Muscle of leg (tissue), 11 donors: ENCODE results near the gene CUEDC1. TPM values are rescaled to one million over a fixed set of nuclear protein-coding genes. Genes with fewer than 3 reads are reported as not detected.
"Not testable (repeated sequence)": the region's sequence is repeated elsewhere in the genome, so short reads cannot be mapped to it uniquely, and the experiment has no call there.

Source experiments
- DNase-seq: peaks from one replicate; pipeline ENCODE4 v3.0.0; 2013
- H3K27ac ChIP-seq: one replicate; pipeline ENCODE4 v1.5.1; 2013; ENCODE audit warnings: mild to moderate bottlenecking, low read length, control low read depth
- H3K27me3 ChIP-seq: one replicate; pipeline ENCODE4 v1.6.1; 2013; ENCODE audit warnings: low read length; ENCODE audit not compliant: control insufficient read depth, insufficient read depth
- H3K36me3 ChIP-seq: one replicate; pipeline ENCODE4 v1.6.1; 2013; ENCODE audit warnings: low read length; ENCODE audit not compliant: control insufficient read depth, insufficient read depth
- H3K4me1 ChIP-seq: one replicate; pipeline ENCODE4 v1.6.1; 2013; ENCODE audit warnings: low read length; ENCODE audit not compliant: control insufficient read depth, insufficient read depth
- H3K4me3 ChIP-seq: one replicate; pipeline ENCODE4 v1.5.1; 2013; ENCODE audit warnings: low read length, control low read depth
- H3K9me3 ChIP-seq: replicated peaks from 2 replicates; pipeline ENCODE4 v1.6.1; 2013; ENCODE audit warnings: low read depth, low read length; ENCODE audit not compliant: control insufficient read depth
- WGBS: methylation state at CpG from one replicate; pipeline ENCODE4 v1.1.5; 2013; ENCODE audit warnings: missing lambda C conversion rate; ENCODE audit not compliant: insufficient coverage; 5-methylcytosine and 5-hydroxymethylcytosine counted together
- polyA plus RNA-seq, 8 donors: library from polyadenylated mRNA; unstranded; fragments of 120-200 nt; gene quantifications; one replicate each; pipeline versions ENCODE4 v1.2.1 to v1.2.3, GENCODE V29; 2013; ENCODE audit warnings: inconsistent platforms in 1 of 8, low replicate concordance in 1 of 8; ENCODE audit not compliant: insufficient read length in 8 of 8, insufficient read depth in 1 of 8
- total RNA-seq: library from RNA; stranded (reverse); fragments of 120-200 nt; gene quantifications from one replicate; pipeline ENCODE4 v1.2.4, GENCODE V29; 2013

CUEDC1 gene
- total and polyA plus RNA-seq, 9 donors: 13.2 to 59.3 (median 51.8) TPM

- H3K36me3 ChIP-seq: peaks cover 12% of the 10 kb centered on the region
- no peaks in the 10 kb centered on the region for H3K27me3 ChIP-seq
- no peak overlapping the region for H3K4me3 ChIP-seq
- H3K27ac ChIP-seq: peak overlapping the region; percentile 53
- H3K9me3 ChIP-seq: no peaks in the 10 kb centered on the region
- 20% methylated on average over 1 of the region's 4 CpGs for WGBS
- no peak for DNase-seq
- H3K4me1 ChIP-seq: peaks cover 27% of the 10 kb centered on the region
Measured at GRCh38 chr17:57984936-57985674, 29.9 kb upstream of the CUEDC1 start.

- Histone ChIP-seq H3K4me1 (peaks cover 22% of the 10 kb centered on the region), H3K36me3 (peaks cover 15% of the 10 kb centered on the region), H3K27ac (no peak overlapping the region), H3K27me3 (no peaks in the 10 kb centered on the region), H3K4me3 (no peak overlapping the region), H3K9me3 (no peaks in the 10 kb centered on the region)
- no peak for DNase-seq
- 11% methylated on average over 1 of the region's 4 CpGs for WGBS
Measured at GRCh38 chr17:57984261-57984890, 29.2 kb upstream of the CUEDC1 start.

- Histone ChIP-seq H3K4me3 (no peak overlapping the region), H3K9me3 (no peaks in the 10 kb centered on the region), H3K36me3 (peaks cover 19% of the 10 kb centered on the region), H3K4me1 (peaks cover 13% of the 10 kb centered on the region), H3K27me3 (no peaks in the 10 kb centered on the region), H3K27ac (no peak overlapping the region)
- no peak for DNase-seq
- WGBS: no CpG with 5 or more reads among the region's 1 CpG
Measured at GRCh38 chr17:57983446-57983845, 28.2 kb upstream of the CUEDC1 start.

GRCh38 chr17:57982452-57983170, 27.4 kb upstream of the CUEDC1 start:
- H3K9me3 ChIP-seq: no peaks in the 10 kb centered on the region
- DNase-seq: no peak
- WGBS: 78% methylated on average over 7 of the region's 14 CpGs
- H3K27me3 ChIP-seq: no peaks in the 10 kb centered on the region
- no peak overlapping the region for H3K4me3 ChIP-seq
- H3K27ac ChIP-seq: no peak overlapping the region
- H3K36me3 ChIP-seq: peaks cover 25% of the 10 kb centered on the region
- H3K4me1 ChIP-seq: peaks cover 13% of the 10 kb centered on the region

GRCh38 chr17:57980522-57980921, 25.3 kb upstream of the CUEDC1 start:
- Histone ChIP-seq H3K4me3 (no peak overlapping the region), H3K4me1 (peaks cover 13% of the 10 kb centered on the region), H3K27me3 (no peaks in the 10 kb centered on the region), H3K27ac (no peak overlapping the region), H3K36me3 (peaks cover 40% of the 10 kb centered on the region), H3K9me3 (no peaks in the 10 kb centered on the region)
- no peak for DNase-seq
- no CpG with 5 or more reads among the region's 4 CpGs for WGBS

- peaks cover 8% of the 10 kb centered on the region for H3K4me1 ChIP-seq
- H3K27ac ChIP-seq: no peak overlapping the region
- H3K4me3 ChIP-seq: no peak overlapping the region
- peaks cover 51% of the 10 kb centered on the region for H3K36me3 ChIP-seq
- H3K27me3 ChIP-seq: no peaks in the 10 kb centered on the region
- no peak for DNase-seq
- H3K9me3 ChIP-seq: no peaks in the 10 kb centered on the region
- no CpG with 5 or more reads among the region's 1 CpG for WGBS
Measured at GRCh38 chr17:57979076-57979475, 23.9 kb upstream of the CUEDC1 start.

- 100% methylated on average over 1 of the region's 3 CpGs for WGBS
- Histone ChIP-seq H3K36me3 (peaks cover 52% of the 10 kb centered on the region), H3K27ac (no peak overlapping the region), H3K27me3 (no peaks in the 10 kb centered on the region), H3K4me3 (no peak overlapping the region), H3K4me1 (no peaks in the 10 kb centered on the region), H3K9me3 (no peaks in the 10 kb centered on the region)
- DNase-seq: no peak
Measured at GRCh38 chr17:57976594-57976993, 21.4 kb upstream of the CUEDC1 start.

GRCh38 chr17:57975044-57975443, 19.8 kb upstream of the CUEDC1 start:
- no peaks in the 10 kb centered on the region for H3K9me3 ChIP-seq
- H3K36me3 ChIP-seq: peaks cover 49% of the 10 kb centered on the region
- no peak for DNase-seq
- no peaks in the 10 kb centered on the region for H3K27me3 ChIP-seq
- H3K27ac ChIP-seq: no peak overlapping the region
- no peak overlapping the region for H3K4me3 ChIP-seq
- H3K4me1 ChIP-seq: no peaks in the 10 kb centered on the region
- no CpG with 5 or more reads among the region's 1 CpG for WGBS

GRCh38 chr17:57974053-57974824, 19.0 kb upstream of the CUEDC1 start:
- 91% methylated on average over 3 of the region's 4 CpGs for WGBS
- not testable (repeated sequence) for DNase-seq, H3K27ac ChIP-seq, H3K27me3 ChIP-seq, H3K4me3 ChIP-seq, H3K4me1 ChIP-seq, H3K9me3 ChIP-seq
- peaks cover 46% of the 10 kb centered on the region for H3K36me3 ChIP-seq

GRCh38 chr17:57972151-57972550, 16.9 kb upstream of the CUEDC1 start:
- Histone ChIP-seq H3K36me3 (peaks cover 33% of the 10 kb centered on the region), H3K27ac (no peak overlapping the region), H3K4me3 (no peak overlapping the region), H3K4me1 (no peaks in the 10 kb centered on the region), H3K27me3 (no peaks in the 10 kb centered on the region), H3K9me3 (no peaks in the 10 kb centered on the region)
- no peak for DNase-seq
- no CpG with 5 or more reads among the region's 1 CpG for WGBS
